ENCODE data around the gene SMIM36.

DNA sequence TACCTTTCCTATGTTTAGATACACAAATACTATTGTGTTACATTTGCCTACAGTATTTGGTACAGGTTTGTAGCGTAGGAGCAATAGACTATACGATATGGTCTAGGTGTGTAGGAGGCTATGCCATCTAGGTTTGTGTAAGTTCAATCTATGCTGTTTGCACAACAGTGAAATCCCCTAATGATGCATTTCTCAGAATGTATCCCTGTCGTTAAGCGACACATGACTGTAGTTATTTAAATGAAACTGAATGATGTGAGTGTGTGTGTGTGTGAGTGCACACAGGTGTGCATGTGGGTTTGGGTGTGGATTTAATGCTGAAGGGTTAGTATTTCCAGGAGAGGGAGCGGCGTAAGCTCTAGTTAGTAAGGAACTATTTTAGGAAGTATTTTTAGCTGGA lies 34.6 kb upstream of the SMIM36 start:
- TF ChIP-seq, protein P1, sequence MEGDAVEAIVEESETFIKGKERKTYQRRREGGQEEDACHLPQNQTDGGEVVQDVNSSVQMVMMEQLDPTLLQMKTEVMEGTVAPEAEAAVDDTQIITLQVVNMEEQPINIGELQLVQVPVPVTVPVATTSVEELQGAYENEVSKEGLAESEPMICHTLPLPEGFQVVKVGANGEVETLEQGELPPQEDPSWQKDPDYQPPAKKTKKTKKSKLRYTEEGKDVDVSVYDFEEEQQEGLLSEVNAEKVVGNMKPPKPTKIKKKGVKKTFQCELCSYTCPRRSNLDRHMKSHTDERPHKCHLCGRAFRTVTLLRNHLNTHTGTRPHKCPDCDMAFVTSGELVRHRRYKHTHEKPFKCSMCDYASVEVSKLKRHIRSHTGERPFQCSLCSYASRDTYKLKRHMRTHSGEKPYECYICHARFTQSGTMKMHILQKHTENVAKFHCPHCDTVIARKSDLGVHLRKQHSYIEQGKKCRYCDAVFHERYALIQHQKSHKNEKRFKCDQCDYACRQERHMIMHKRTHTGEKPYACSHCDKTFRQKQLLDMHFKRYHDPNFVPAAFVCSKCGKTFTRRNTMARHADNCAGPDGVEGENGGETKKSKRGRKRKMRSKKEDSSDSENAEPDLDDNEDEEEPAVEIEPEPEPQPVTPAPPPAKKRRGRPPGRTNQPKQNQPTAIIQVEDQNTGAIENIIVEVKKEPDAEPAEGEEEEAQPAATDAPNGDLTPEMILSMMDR (IDR thresholded peaks at IDR 0.05 in 2 of 3, conservative IDR thresholded peaks at IDR 0.05 in 1 of 3; ENCODE audit: control insufficient read depth in 2 of 3, extremely low read depth in 1 of 3, insufficient read depth in 1 of 3, low read depth in 3 of 3, low read length in 3 of 3), result no peak
- TF ChIP-seq GATAD2B (conservative IDR thresholded peaks at IDR 0.05; ENCODE audit: low read depth), result no peak
